Measurements from ENCODE around the gene HTATIP2. TPM values are rescaled to one million over a fixed set of nuclear protein-coding genes. Genes with fewer than 3 reads are reported as not detected.

Gene HTATIP2
- polyA plus RNA-seq, 2 of the 4 experiments (the other 2 are of a cell fraction), result 234 to 308 TPM

- WGBS (ENCODE audit: missing lambda C conversion rate), result 4% methylated on average over 1 of the region's 1 CpG
- no peak for DNase-seq (ENCODE audit: low read depth in 1 of 2, low spot score in 1 of 2)
- Histone ChIP-seq H3K27ac (no peak overlapping the region), H3K4me2 (no peak overlapping the region), H3K4me1 (no peaks in the 10 kb centered on the region), H3K4me3 (no peak overlapping the region), H3K9me3 (no peaks in the 10 kb centered on the region)
- FAIRE-seq, result no peak
- no peak for ATAC-seq
- TF ChIP-seq NFE2L2 (conservative IDR thresholded peaks at IDR 0.05; ENCODE audit: low read length) (no peak), JUNB (IDR thresholded peaks at IDR 0.05) (no peak), HOXA7 (CRISPR knock-in tag; IDR thresholded peaks at IDR 0.05) (no peak), ZNF302 (CRISPR knock-in tag; IDR thresholded peaks at IDR 0.05) (no peak), SREBF2 (IDR thresholded peaks at IDR 0.05) (no peak), RAD21 (conservative IDR thresholded peaks at IDR 0.05 in 1 of 2, IDR thresholded peaks at IDR 0.05 in 1 of 2) (no peak), FOSB (CRISPR knock-in tag; IDR thresholded peaks at IDR 0.05) (no peak), MAX (IDR thresholded peaks at IDR 0.05) (no peak), ESRRA (IDR thresholded peaks at IDR 0.05; ENCODE audit: borderline replicate concordance, low read length) (no peak), CHD4 (IDR thresholded peaks at IDR 0.05; ENCODE audit: borderline replicate concordance) (no peak), RFX5 (IDR thresholded peaks at IDR 0.05) (no peak), EHMT2 (IDR thresholded peaks at IDR 0.05; ENCODE audit: low read depth) (no peak), HDAC2 (IDR thresholded peaks at IDR 0.05) (no peak), SMC3 (IDR thresholded peaks at IDR 0.05) (no peak), ZC3H11A (IDR thresholded peaks at IDR 0.05) (no peak), USF2 (IDR thresholded peaks at IDR 0.05) (no peak), ATOH8 (CRISPR knock-in tag; IDR thresholded peaks at IDR 0.05; ENCODE audit: low read depth) (no peak), RCOR1 (IDR thresholded peaks at IDR 0.05; ENCODE audit: low read depth, low read length) (no peak)
- CTCF ChIA-PET, result interaction anchor here (1.3 kb wide), 1 partner anchor 203 kb away, joined by 5 read pairs; no protein-coding TSS in a partner anchor
- POLR2A ChIA-PET, result no interaction called here
Measured at GRCh38 chr11:20336056-20336455, 27.5 kb upstream of the HTATIP2 start.

GRCh38 chr11:20337526-20338154 lies 25.9 kb upstream of the HTATIP2 start:
- Histone ChIP-seq H3K27ac (no peak overlapping the region), H3K9me3 (no peaks in the 10 kb centered on the region; the same call in 2 of the 3 replicates), H3K4me2 (no peak overlapping the region), H3K4me3 (no peak overlapping the region), H3K4me1 (no peaks in the 10 kb centered on the region)
- TF ChIP-seq MAZ (IDR thresholded peaks at IDR 0.05; ENCODE audit: borderline replicate concordance, low read depth, low read length) (no peak), RAD21 (conservative IDR thresholded peaks at IDR 0.05 in 1 of 2, IDR thresholded peaks at IDR 0.05 in 1 of 2) (peak; percentile 67 to 70), CTCF (IDR thresholded peaks at IDR 0.05) (peak; percentile 63), CEBPB (IDR thresholded peaks at IDR 0.05) (peak in 1 of 2 experiments; percentile 23; a peak in 1 of 4 replicates), SMC3 (IDR thresholded peaks at IDR 0.05) (peak; percentile 58)
- ChIA-PET CTCF (interaction anchor here (0.6 to 2.0 kb wide), 7 partner anchors 94 to 431 kb away, joined by 3 to 7 read pairs (median 3); no protein-coding TSS in a partner anchor), POLR2A (no interaction called here)
- DNase-seq (ENCODE audit: low read depth in 1 of 2, low spot score in 1 of 2) (peak; percentile 38 to 42), ATAC-seq (peak; percentile 86 to 89; a peak in 5 of 6 replicates), FAIRE-seq (no peak)
- 9% methylated on average over 9 of the region's 9 CpGs for WGBS (ENCODE audit: missing lambda C conversion rate)

All from A549 (cell line).